ENCODE data around the gene FADS3.

FADS3 gene

GRCh38 chr11:61868571-61869428 lies 22.5 kb downstream of the FADS3 start:
- Histone ChIP-seq H3K27me3 (replicated peaks) (no peaks in the 10 kb centered on the region), H3K4me3 (ENCODE audit: low read depth, low read length) (no peak overlapping the region), H3K36me3 (replicated peaks) (peaks cover 21% of the 10 kb centered on the region), H3K27ac (no peak overlapping the region)
- no peak for TF ChIP-seq CTCF (IDR thresholded peaks at IDR 0.05; ENCODE audit: low read depth, low read length, missing control alignments)
- in situ Hi-C loops (cut with HindIII; ENCODE audit: low pct_ligation_motif_present, low sequenced_read_pairs) = no loop called here
- DNase-seq = no peak

DNA sequence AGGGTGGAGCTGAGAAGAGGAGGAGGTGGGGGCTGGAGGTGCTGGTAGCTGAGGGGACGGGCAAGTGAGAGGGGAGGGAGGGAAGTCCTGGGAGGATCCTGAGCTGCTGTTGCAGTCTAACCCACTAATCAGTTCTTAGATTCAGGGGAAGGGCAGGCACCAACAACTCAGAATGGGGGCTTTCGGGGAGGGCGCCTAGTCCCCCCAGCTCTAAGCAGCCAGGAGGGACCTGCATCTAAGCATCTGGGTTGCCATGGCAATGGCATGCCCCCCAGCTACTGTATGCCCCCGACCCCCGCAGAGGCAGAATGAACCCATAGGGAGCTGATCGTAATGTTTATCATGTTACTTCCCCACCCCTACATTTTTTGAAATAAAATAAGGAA lies 24.4 kb downstream of the FADS3 start:
- in situ Hi-C loops (cut with HindIII; ENCODE audit: low pct_ligation_motif_present, low sequenced_read_pairs) = no loop called here
- H3K27me3 ChIP-seq (replicated peaks) = no peaks in the 10 kb centered on the region
- DNase-seq = no peak
- no peak for TF ChIP-seq CTCF (IDR thresholded peaks at IDR 0.05; ENCODE audit: low read depth, low read length, missing control alignments)
- peaks cover 33% of the 10 kb centered on the region for H3K36me3 ChIP-seq (replicated peaks)
- H3K27ac ChIP-seq = no peak overlapping the region
- no peak overlapping the region for H3K4me3 ChIP-seq (ENCODE audit: low read depth, low read length)

DNA sequence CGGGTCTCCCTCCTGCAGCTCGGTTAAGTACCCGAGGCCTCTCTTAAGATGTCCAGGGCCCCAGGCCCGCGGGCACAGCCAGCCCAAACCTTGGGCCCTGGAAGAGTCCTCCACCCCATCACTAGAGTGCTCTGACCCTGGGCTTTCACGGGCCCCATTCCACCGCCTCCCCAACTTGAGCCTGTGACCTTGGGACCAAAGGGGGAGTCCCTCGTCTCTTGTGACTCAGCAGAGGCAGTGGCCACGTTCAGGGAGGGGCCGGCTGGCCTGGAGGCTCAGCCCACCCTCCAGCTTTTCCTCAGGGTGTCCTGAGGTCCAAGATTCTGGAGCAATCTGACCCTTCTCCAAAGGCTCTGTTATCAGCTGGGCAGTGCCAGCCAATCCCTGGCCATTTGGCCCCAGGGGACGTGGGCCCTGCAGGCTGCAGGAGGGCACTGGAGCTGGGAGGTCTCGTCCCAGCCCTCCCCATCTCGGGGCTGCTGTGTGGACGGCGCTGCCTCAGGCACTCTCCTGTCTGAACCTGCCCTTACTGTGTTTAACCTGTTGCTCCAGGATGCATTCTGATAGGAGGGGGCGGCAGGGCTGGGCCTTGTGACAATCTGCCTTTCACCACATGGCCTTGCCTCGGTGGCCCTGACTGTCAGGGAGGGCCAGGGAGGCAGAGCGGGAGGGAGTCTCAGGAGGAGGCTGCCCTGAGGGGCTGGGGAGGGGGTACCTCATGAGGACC lies 25.0 kb downstream of the FADS3 start:
- no peak overlapping the region for H3K27ac ChIP-seq
- peaks cover 38% of the 10 kb centered on the region for H3K36me3 ChIP-seq (replicated peaks)
- in situ Hi-C loops (cut with HindIII; ENCODE audit: low pct_ligation_motif_present, low sequenced_read_pairs) = no loop called here
- H3K4me3 ChIP-seq (ENCODE audit: low read depth, low read length) = no peak overlapping the region
- DNase-seq = no peak
- no peak for TF ChIP-seq CTCF (IDR thresholded peaks at IDR 0.05; ENCODE audit: low read depth, low read length, missing control alignments)
- no peaks in the 10 kb centered on the region for H3K27me3 ChIP-seq (replicated peaks)

DNA sequence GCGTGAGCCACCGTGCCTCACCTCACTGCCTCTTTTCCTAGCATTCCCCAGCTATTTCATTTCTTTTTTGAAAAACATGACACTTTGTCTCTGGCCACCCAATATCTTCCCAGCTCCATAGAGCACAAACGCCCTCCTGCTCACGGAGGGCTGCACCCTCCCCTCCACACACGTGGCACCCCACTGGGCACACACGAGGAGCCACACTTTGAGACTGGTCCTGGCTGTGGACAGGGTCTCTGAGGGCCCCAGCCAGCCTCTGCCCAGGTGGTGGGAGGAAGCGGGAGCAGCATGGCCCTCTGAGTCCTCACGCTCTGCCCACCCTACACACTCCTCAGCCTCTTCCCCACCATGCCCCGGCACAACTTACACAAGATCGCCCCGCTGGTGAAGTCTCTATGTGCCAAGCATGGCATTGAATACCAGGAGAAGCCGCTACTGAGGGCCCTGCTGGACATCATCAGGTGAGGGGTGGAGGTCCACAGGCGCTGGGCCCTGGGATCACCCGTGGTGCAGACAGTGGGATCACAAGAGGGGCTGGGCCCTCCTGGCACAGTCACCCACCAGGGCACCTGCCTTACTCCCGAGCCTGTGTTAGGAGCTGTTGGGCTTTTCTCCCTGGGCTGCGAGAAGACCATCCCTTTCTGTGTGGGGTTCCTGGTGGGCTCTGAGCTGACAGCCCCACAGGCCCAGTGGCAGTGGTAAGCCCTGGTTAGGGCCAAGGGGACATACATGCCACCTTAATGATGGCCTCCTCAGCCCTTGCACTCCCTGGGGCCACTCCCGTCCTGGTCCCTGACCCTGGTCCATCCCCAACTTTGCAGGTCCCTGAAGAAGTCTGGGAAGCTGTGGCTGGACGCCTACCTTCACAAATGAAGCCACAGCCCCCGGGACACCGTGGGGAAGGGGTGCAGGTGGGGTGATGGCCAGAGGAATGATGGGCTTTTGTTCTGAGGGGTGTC lies 26.2 kb downstream of the FADS3 start:
- peaks cover 44% of the 10 kb centered on the region for H3K36me3 ChIP-seq (replicated peaks)
- no peak for DNase-seq
- H3K4me3 ChIP-seq (ENCODE audit: low read depth, low read length) = no peak overlapping the region
- no peak for TF ChIP-seq CTCF (IDR thresholded peaks at IDR 0.05; ENCODE audit: low read depth, low read length, missing control alignments)
- in situ Hi-C loops (cut with HindIII; ENCODE audit: low pct_ligation_motif_present, low sequenced_read_pairs) = no loop called here
- H3K27me3 ChIP-seq (replicated peaks) = no peaks in the 10 kb centered on the region
- no peak overlapping the region for H3K27ac ChIP-seq

DNA sequence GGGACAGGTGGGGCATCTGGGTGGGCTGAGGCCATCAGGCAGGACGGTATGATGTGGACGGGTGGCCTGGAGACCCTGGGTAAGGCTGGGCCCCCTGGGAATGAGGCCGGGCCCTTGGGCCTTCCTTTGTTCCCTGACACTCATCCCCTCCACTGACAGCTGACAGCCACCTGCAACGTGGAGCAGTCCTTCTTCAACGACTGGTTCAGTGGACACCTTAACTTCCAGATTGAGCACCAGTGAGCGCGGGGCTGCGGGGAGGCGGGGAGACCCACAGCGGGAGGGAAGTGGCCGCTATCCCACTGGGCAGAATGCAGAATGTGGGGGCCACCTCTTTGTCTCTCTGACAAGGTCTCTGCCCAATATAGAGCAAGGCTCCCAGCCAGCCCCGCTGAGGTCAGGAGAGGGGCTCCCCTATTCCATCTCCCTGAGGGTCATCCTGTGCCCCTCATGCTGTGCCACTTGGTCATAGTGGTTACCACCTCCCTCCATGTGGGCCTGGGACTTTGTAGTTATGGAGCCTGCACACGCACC lies 27.7 kb downstream of the FADS3 start:
- TF ChIP-seq CTCF (IDR thresholded peaks at IDR 0.05; ENCODE audit: low read depth, low read length, missing control alignments) = no peak
- no peak overlapping the region for H3K4me3 ChIP-seq (ENCODE audit: low read depth, low read length)
- in situ Hi-C loops (cut with HindIII; ENCODE audit: low pct_ligation_motif_present, low sequenced_read_pairs) = no loop called here
- no peak overlapping the region for H3K27ac ChIP-seq
- H3K36me3 ChIP-seq (replicated peaks) = peaks cover 55% of the 10 kb centered on the region
- DNase-seq = no peak
- no peaks in the 10 kb centered on the region for H3K27me3 ChIP-seq (replicated peaks)
